Articular chondrocyte of knee joint (primary cell): Measurements from ENCODE around the gene COLGALT1. TPM values are rescaled to one million over a fixed set of nuclear protein-coding genes. Genes with fewer than 3 reads are reported as not detected.

Experiments
- total RNA-seq: library from RNA; depleted of rRNA; stranded (reverse); fragments of >200 nt; gene quantifications from 2 replicates; pipeline ENCODE4 v1.2.3, GENCODE V29; 2012

COLGALT1 gene
- total RNA-seq = 55.5 and 55.7 TPM in 2 replicates

DNA sequence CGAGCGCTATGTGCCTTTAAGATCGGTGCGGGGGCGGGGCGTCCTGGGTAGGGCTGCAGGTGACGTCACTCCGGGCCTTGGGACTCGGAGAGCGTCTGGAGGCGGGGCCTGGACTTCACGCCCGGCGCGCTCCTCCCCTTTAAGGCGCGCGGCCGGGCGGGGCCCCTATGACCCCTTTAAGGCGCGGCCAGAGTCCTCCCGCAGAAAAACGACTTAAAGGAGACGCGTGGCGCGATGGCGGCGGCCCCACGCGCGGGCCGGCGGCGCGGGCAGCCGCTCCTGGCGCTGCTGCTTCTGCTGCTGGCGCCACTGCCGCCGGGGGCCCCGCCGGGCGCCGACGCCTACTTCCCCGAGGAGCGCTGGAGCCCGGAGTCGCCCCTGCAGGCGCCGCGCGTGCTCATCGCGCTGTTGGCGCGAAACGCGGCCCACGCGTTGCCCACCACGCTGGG, at the start of gene COLGALT1:
TSS of gene COLGALT1 (plus strand) at position 170 of the 449 bp plus-strand sequence. CDS start at position 235, 65 bp downstream.

Other genes with a start within 250 kb of the COLGALT1 start
- 19.7 and 23.7 TPM in 2 replicates for gene MRPL34, start 249.8 kb upstream of the COLGALT1 start, total RNA-seq
- 11.8 and 22.7 TPM in 2 replicates for gene DDA1, start 246.1 kb upstream of the COLGALT1 start, total RNA-seq
- 2.6 and 3.5 TPM in 2 replicates for gene ANO8, start 220.8 kb upstream of the COLGALT1 start, total RNA-seq
- gene GTPBP3, start 218.1 kb upstream of the COLGALT1 start, total RNA-seq = 4.8 and 9.4 TPM in 2 replicates
- not detected in 2 replicates for gene PLVAP, start 178.3 kb upstream of the COLGALT1 start, total RNA-seq
- 0.22 TPM in 1 of 2 replicates, not detected in the other for gene CCDC194, start 161.5 kb upstream of the COLGALT1 start, total RNA-seq
- gene BST2, start 150.0 kb upstream of the COLGALT1 start, total RNA-seq = 0.65 and 1.2 TPM in 2 replicates
- gene MVB12A, start 135.6 kb upstream of the COLGALT1 start, total RNA-seq = 24.5 and 42.3 TPM in 2 replicates
- 0.22 TPM in 1 of 2 replicates, not detected in the other for gene TMEM221, start 107.0 kb upstream of the COLGALT1 start, total RNA-seq
- gene NXNL1, start 94.7 kb upstream of the COLGALT1 start, total RNA-seq = not detected in 2 replicates
- 12.0 and 13.5 TPM in 2 replicates for gene SLC27A1, start 85.1 kb upstream of the COLGALT1 start, total RNA-seq
- 52.5 and 55.2 TPM in 2 replicates for gene PGLS, start 44.0 kb upstream of the COLGALT1 start, total RNA-seq
- under 0.01 TPM in 2 replicates for gene UNC13A, start 132.7 kb downstream of the COLGALT1 start, total RNA-seq
- 10.8 and 11.1 TPM in 2 replicates for gene MAP1S, start 163.8 kb downstream of the COLGALT1 start, total RNA-seq
- 0.39 and 0.43 TPM in 2 replicates for gene FCHO1, start 195.8 kb downstream of the COLGALT1 start, total RNA-seq
- gene B3GNT3, start 239.5 kb downstream of the COLGALT1 start, total RNA-seq = not detected in 2 replicates